SK-N-SH (cell line): ENCODE results near the gene ANKH. TPM values are rescaled to one million over a fixed set of nuclear protein-coding genes. Genes with fewer than 3 reads are reported as not detected.

Experiments used
- CTCF ChIA-PET: fragments of 300-600, 350-600 bp; formaldehyde crosslinking; extraction: SDS; loops from one replicate; lab custom pipeline; 2021; lab: Yijun Ruan, JAX
- POLR2A ChIA-PET: fragments of 350-600 bp; sonication (Branson Sonifier 250); formaldehyde crosslinking; extraction: SDS; loops from one replicate; lab custom pipeline; 2020; ENCODE audit warnings: antibody characterized with exemption, inconsistent platforms; lab: Yijun Ruan, JAX
- DNase-seq: peaks from one replicate; pipeline ENCODE4 v3.0.0; 2012
- H2AFZ ChIP-seq: fragments of 200-600 bp; sonication (generic); 2 replicates; pipeline ENCODE4 v1.8.1; 2016; ENCODE audit warnings: antibody characterized with exemption, mild to moderate bottlenecking, low read depth
- H3F3A ChIP-seq: fragments of 200-600 bp; sonication (generic); replicated peaks from 2 replicates; pipeline ENCODE3; 2016; ENCODE audit warnings: antibody characterized with exemption, mild to moderate bottlenecking; ENCODE audit not compliant: insufficient read depth
- H3K27ac ChIP-seq, 2 experiments: fragments of 200-500 bp in 1 of 2; fragments of 200-600 bp in 1 of 2; sonication (Bioruptor generic) in 1 of 2; sonication (generic), shearing (Covaris generic) in 1 of 2; 2 replicates each; pipeline versions ENCODE4 v1.5.1 to v1.6.1; 2014 to 2016; ENCODE audit warnings: low read depth in 2 of 2, inconsistent platforms in 1 of 2, low read length in 1 of 2, mild to moderate bottlenecking in 1 of 2, mixed read lengths in 1 of 2
- H3K27me3 ChIP-seq: fragments of 200-600 bp; sonication (generic), shearing (Covaris generic); 2 replicates; pipeline ENCODE4 v1.6.1; 2016; ENCODE audit warnings: mixed run types; ENCODE audit not compliant: insufficient read depth
- H3K36me3 ChIP-seq, 2 experiments: fragments of 200-500 bp in 1 of 2; fragments of 200-600 bp in 1 of 2; sonication (Bioruptor generic) in 1 of 2; sonication (generic) in 1 of 2; replicated peaks in 1 of 2; 2 replicates each; pipeline versions ENCODE3 to v1.5.1; 2014 to 2016; ENCODE audit warnings: low read length in 1 of 2, mild to moderate bottlenecking in 1 of 2; ENCODE audit not compliant: insufficient read depth in 2 of 2, control insufficient read depth in 1 of 2
- H3K4me1 ChIP-seq, 2 experiments: fragments of 200-500 bp in 1 of 2; fragments of 200-600 bp in 1 of 2; sonication (Bioruptor generic) in 1 of 2; sonication (generic), shearing (Covaris generic) in 1 of 2; 2 replicates each; pipeline versions ENCODE4 v1.5.1 to v1.6.1; 2014 to 2016; ENCODE audit warnings: low read depth in 1 of 2, low read length in 1 of 2, mixed run types in 1 of 2; ENCODE audit not compliant: insufficient read depth in 2 of 2, control insufficient read depth in 1 of 2
- H3K4me2 ChIP-seq: fragments of 200-600 bp; sonication (generic), shearing (Covaris generic); 2 replicates; pipeline ENCODE4 v1.6.1; 2017; ENCODE audit warnings: mixed run types
- H3K4me3 ChIP-seq, 2 experiments: fragments of 200-500 bp in 1 of 2; fragments of 200-600 bp in 1 of 2; sonication (Bioruptor generic) in 1 of 2; sonication (generic), shearing (Covaris generic) in 1 of 2; 2 replicates each; pipeline versions ENCODE4 v1.5.1 to v1.8.1; 2014 to 2016; ENCODE audit warnings: low read depth in 2 of 2, inconsistent platforms in 1 of 2, low read length in 1 of 2, mild to moderate bottlenecking in 1 of 2, mixed read lengths in 1 of 2, moderate library complexity in 1 of 2
- H3K79me2 ChIP-seq: fragments of 200-600 bp; sonication (generic); 2 replicates; pipeline ENCODE4 v1.8.1; 2017; ENCODE audit warnings: mild to moderate bottlenecking; ENCODE audit not compliant: insufficient read depth
- H3K9ac ChIP-seq: fragments of 200-600 bp; sonication (generic); 2 replicates; pipeline ENCODE4 v1.6.1; 2017; ENCODE audit warnings: mixed run types
- H3K9me2 ChIP-seq: fragments of 200-600 bp; sonication (generic); 2 replicates; pipeline ENCODE4 v1.6.1; 2017; ENCODE audit warnings: mixed run types
- H3K9me3 ChIP-seq: fragments of 200-600 bp; sonication (generic); 2 replicates; pipeline ENCODE4 v1.6.1; 2017; ENCODE audit warnings: mixed run types, mild to moderate bottlenecking, moderate library complexity
- H4K20me1 ChIP-seq: fragments of 200-600 bp; sonication (generic); 2 replicates; pipeline ENCODE4 v1.6.1; 2017; ENCODE audit warnings: mild to moderate bottlenecking, mixed run types; ENCODE audit not compliant: insufficient read depth
- EZH2phosphoT487 ChIP-seq: fragments of 200-600 bp; sonication (generic); IDR thresholded peaks from 2 replicates; pipeline ENCODE4 v1.6.1; 2017; ENCODE audit warnings: low read depth, mixed run types, mild to moderate bottlenecking, antibody characterized with exemption, moderate library complexity, borderline replicate concordance
- GABPA ChIP-seq: IDR thresholded peaks from 2 replicates; pipeline ENCODE4 v1.4.0; 2012; ENCODE audit warnings: low read depth, mild to moderate bottlenecking
- JUND ChIP-seq: IDR thresholded peaks from 2 replicates; pipeline ENCODE4 v1.4.0; 2012
- MXI1 ChIP-seq: IDR thresholded peaks from 2 replicates; pipeline ENCODE4 v1.6.1; 2012; ENCODE audit warnings: mild to moderate bottlenecking, low read depth, low read length, improper control_type of control experiment
- NRF1 ChIP-seq: IDR thresholded peaks from 2 replicates; pipeline ENCODE4 v1.6.1; 2012; ENCODE audit warnings: low read depth, mild to moderate bottlenecking, low read length
- RAD21 ChIP-seq: IDR thresholded peaks from 2 replicates; pipeline ENCODE4 v1.6.1; 2012; ENCODE audit warnings: mild to moderate bottlenecking, low read length
- RCOR1 ChIP-seq: fragments of 150-350 bp; IDR thresholded peaks from 2 replicates; pipeline ENCODE4 v1.6.1; 2017; ENCODE audit warnings: antibody characterized with exemption, low read length
- RFX5 ChIP-seq: IDR thresholded peaks from 2 replicates; pipeline ENCODE4 v1.6.1; 2012; ENCODE audit warnings: mild to moderate bottlenecking, improper control_type of control experiment, low read length
- SIN3A ChIP-seq: IDR thresholded peaks from 2 replicates; pipeline ENCODE4 v1.6.1; 2012; ENCODE audit warnings: low read depth, mild to moderate bottlenecking, low read length, moderate library complexity, borderline replicate concordance
- SMC3 ChIP-seq: IDR thresholded peaks from 2 replicates; pipeline ENCODE4 v1.6.1; 2012; ENCODE audit warnings: low read depth, low read length, improper control_type of control experiment
- TAF1 ChIP-seq: IDR thresholded peaks from 2 replicates; pipeline ENCODE4 v1.6.1; 2012; ENCODE audit warnings: low read depth, mild to moderate bottlenecking, low read length, moderate library complexity, borderline replicate concordance
- YY1 ChIP-seq: IDR thresholded peaks from 2 replicates; pipeline ENCODE4 v1.4.0; 2012; ENCODE audit warnings: low read depth, mild to moderate bottlenecking
- ZBTB33 ChIP-seq: IDR thresholded peaks from 2 replicates; pipeline ENCODE4 v1.4.0; 2012; ENCODE audit warnings: low read depth, borderline replicate concordance
- WGBS: methylation state at CpG from one replicate; pipeline ENCODE4 v1.1.6; 2017; ENCODE audit warnings: low lambda C conversion rate; 5-methylcytosine and 5-hydroxymethylcytosine counted together
- polyA plus RNA-seq, 3 experiments: library from polyadenylated mRNA; depleted of rRNA; stranded (reverse); fragments of >200 nt; gene quantifications; 2 replicates each; pipeline ENCODE4 v1.2.3, GENCODE V29; 2012
- TF ChIP-seq, protein P1 (sequence below): IDR thresholded peaks from 2 replicates; pipeline ENCODE4; 2012

The ANKH gene
- polyA plus RNA-seq, 1 of the 3 experiments (the other 2 are of a cell fraction): 22.0 TPM

- no peak for TF ChIP-seq ZBTB33
- TF ChIP-seq MXI1: no peak
- no peak for TF ChIP-seq RAD21
- TF ChIP-seq EZH2phosphoT487: no peak
- no peak for TF ChIP-seq RCOR1
- TF ChIP-seq RFX5: no peak
- TF ChIP-seq JUND: 0 out of 2 replicates have a peak, but pooled peaks have one; percentile 12
- TF ChIP-seq, protein P1, sequence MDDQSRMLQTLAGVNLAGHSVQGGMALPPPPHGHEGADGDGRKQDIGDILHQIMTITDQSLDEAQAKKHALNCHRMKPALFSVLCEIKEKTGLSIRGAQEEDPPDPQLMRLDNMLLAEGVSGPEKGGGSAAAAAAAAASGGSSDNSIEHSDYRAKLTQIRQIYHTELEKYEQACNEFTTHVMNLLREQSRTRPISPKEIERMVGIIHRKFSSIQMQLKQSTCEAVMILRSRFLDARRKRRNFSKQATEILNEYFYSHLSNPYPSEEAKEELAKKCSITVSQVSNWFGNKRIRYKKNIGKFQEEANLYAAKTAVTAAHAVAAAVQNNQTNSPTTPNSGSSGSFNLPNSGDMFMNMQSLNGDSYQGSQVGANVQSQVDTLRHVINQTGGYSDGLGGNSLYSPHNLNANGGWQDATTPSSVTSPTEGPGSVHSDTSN: peak; percentile 46
- TF ChIP-seq GABPA: no peak
- TF ChIP-seq SMC3: no peak
- TF ChIP-seq, all 33 proteins: peak for 7
Measured at GRCh38 chr5:14816999-14817761, 54.4 kb downstream of the ANKH start (continued).

- WGBS: 73% methylated on average over 11 of the region's 11 CpGs
- Histone ChIP-seq H2AFZ (no peak overlapping the region), H4K20me1 (no peaks in the 10 kb centered on the region), H3K36me3 (peaks cover 0 to 6% of the 10 kb centered on the region in 2 experiments), H3F3A (peaks cover 25% of the 10 kb centered on the region), H3K4me3 (no peak overlapping the region), H3K27me3 (no peaks in the 10 kb centered on the region), H3K9ac (no peak overlapping the region; the same call in 1 of the 2 replicates), H3K4me1 (peaks cover 0 to 29% of the 10 kb centered on the region in 2 experiments; a peak in 3 of 4 replicates), H3K4me2 (peak overlapping the region; percentile 24; the same call in 1 of the 2 replicates), H3K27ac (peak overlapping the region in 1 of 2 experiments; percentile 73; a peak in 2 of 4 replicates), H3K9me2 (no peaks in the 10 kb centered on the region), H3K9me3 (no peaks in the 10 kb centered on the region), H3K79me2 (peaks cover 28% of the 10 kb centered on the region)
- ChIA-PET CTCF (no interaction called here), POLR2A (no interaction called here)
- DNase-seq: no peak
- TF ChIP-seq, protein P1: peak; percentile 36
- no peak for TF ChIP-seq ZBTB33
- no peak for TF ChIP-seq YY1
- no peak for TF ChIP-seq SIN3A
- no peak for TF ChIP-seq TAF1
- TF ChIP-seq NRF1: no peak
Measured at GRCh38 chr5:14816374-14816998, 55.1 kb downstream of the ANKH start.
